Heart right ventricle (tissue), 16 donors: ENCODE measurements around the gene RFX1. TPM values are rescaled to one million over a fixed set of nuclear protein-coding genes. Genes with fewer than 3 reads are reported as not detected.
"Not testable (repeated sequence)": the region's sequence is repeated elsewhere in the genome, so short reads cannot be mapped to it uniquely, and the experiment has no call there.

Experiments used
- ATAC-seq, 8 donors: fragments of 200-7000 bp; cut with Tn5 transposase; one replicate each; pipeline ENCODE4 v1.9.1; 2020; ENCODE audit warnings: mild to moderate bottlenecking in 8 of 8, moderate library complexity in 8 of 8, moderate number of reproducible peaks in 1 of 8
- DNase-seq, 2 donors: peaks; one replicate each; pipeline ENCODE4 v3.0.0-alpha.2; 2020
- H3K27ac ChIP-seq, 10 donors: fragments of 200-600 bp; sonication (generic) in 2 of 10; one replicate each; pipeline versions ENCODE4 v1.5.0 to v1.8.0; 2020 to 2022; ENCODE audit warnings: mild to moderate bottlenecking in 3 of 10
- H3K27me3 ChIP-seq, 7 donors: fragments of 200-600 bp; one replicate each; pipeline ENCODE4 v1.8.0; 2021 to 2022; ENCODE audit warnings: mild to moderate bottlenecking in 2 of 7
- H3K36me3 ChIP-seq, 9 donors: fragments of 200-600 bp; sonication (generic) in 1 of 9; one replicate each; pipeline versions ENCODE4 v1.5.0 to v1.8.0; 2020 to 2022; ENCODE audit warnings: mild to moderate bottlenecking in 2 of 9
- H3K4me1 ChIP-seq, 9 donors: fragments of 200-600 bp; sonication (generic) in 1 of 9; one replicate each; pipeline versions ENCODE4 v1.5.0 to v1.8.0; 2020 to 2022; ENCODE audit warnings: mild to moderate bottlenecking in 4 of 9
- H3K4me3 ChIP-seq, 10 donors: fragments of 200-600 bp; sonication (generic) in 2 of 10; one replicate each; pipeline versions ENCODE4 v1.5.0 to v1.8.0; 2020 to 2022; ENCODE audit warnings: mild to moderate bottlenecking in 7 of 10, moderate library complexity in 2 of 10
- H3K9me3 ChIP-seq, 11 donors: fragments of 200-600 bp in 10 of 11; sonication (generic) in 2 of 11; one replicate each; pipeline versions ENCODE4 v1.5.0 to v1.8.0; 2013 to 2022; ENCODE audit warnings: mild to moderate bottlenecking in 2 of 11, control low read depth in 1 of 11, moderate library complexity in 1 of 11
- CTCF ChIP-seq, 9 donors: fragments of 200-600 bp; sonication (generic) in 2 of 9; IDR thresholded peaks; one replicate each; pipeline versions ENCODE4 v1.5.0 to v1.8.0; 2021 to 2022; ENCODE audit warnings: antibody characterized with exemption in 9 of 9, mild to moderate bottlenecking in 5 of 9, moderate library complexity in 1 of 9
- WGBS, 2 donors: extraction: QIAGEN DNeasy Blood & Tissue Kit; methylation state at CpG; one replicate each; pipeline ENCODE4 v1.1.7; 2013; ENCODE audit warnings: inconsistent platforms in 1 of 2; 5-methylcytosine and 5-hydroxymethylcytosine counted together
- intact Hi-C, 10 donors: fragments of 100-400 bp; cut with DNase I; formaldehyde crosslinking; loops; one replicate each; pipeline versions ENCODE4 v1.11.1 to v1.14.2; 2022
- polyA plus RNA-seq, 2 donors: library from polyadenylated mRNA; stranded (reverse); fragments of 200-250 nt; gene quantifications; one replicate each; pipeline ENCODE4 v1.2.3, GENCODE V29; 2013
- total RNA-seq, 10 donors: library from RNA; stranded (reverse); fragmentation: NEBNext Ultra II Directional in 3 of 10; extraction: Animal tissue kit (Norgen Biotek cat#: 25700) in 3 of 10; gene quantifications; one replicate each; pipeline versions ENCODE4 v1.2.1 to v1.2.4, GENCODE V29; 2021 to 2023
- donor health status: Arrhythmogenic right ventricular cardiomyopathy.
- donor health status: ischemic (EF 13 %, LVEDD 7.1; RV severe dilation, severe dysfunction).
- donor health status: healthy with polysubstance abuse.
- donor health status: DM: no; HTN: yes; CAD: no.
- donor health status: DM: no; HTN: no; CAD: no.
- donor health status: ischemic (EF 25% LVEDD 6.9; RV normal size, moderate dysfunction).
- donor health status: ischemic (EF 25% LVEDD 5.7; RV mildly dilated, moderate dysfunction).
- donor health status: healthy.
- donor health status: DM: yes; HTN: yes; CAD: no.
- donor health status: Ischemic cardiomyopathy.
- donor health status: ischemic (EF 35%, LVEDD 5.7; RV mildly dilated, moderate dysfunction).
- donor health status: nonischemic (EF 11% LVEDD 7.7; RV severe dilation, severe dysfunction).
- donor health status: DM: yes; HTN: yes; CAD: no.
- donor health status: PGD.
- donor health status: ischemic (EF 29% LVEDD 5.4; RV normal size, mild dysfunction).
- donor health status: nonischemic (EF 23%, LVEDD 6.1; RV moderate dilation, normal function).

Gene RFX1
- total and polyA plus RNA-seq, 12 donors, result 2.7 to 15.8 (median 11.8) TPM

- Histone ChIP-seq H3K27me3 (peaks cover 0 to 5% (median 0%) of the 10 kb centered on the region in 7 donors), H3K9me3 (no peaks in the 10 kb centered on the region), H3K36me3 (peaks cover 0 to 7% (median 0%) of the 10 kb centered on the region in 9 donors), H3K4me1 (peaks cover 0 to 33% (median 18%) of the 10 kb centered on the region in 9 donors), H3K27ac (peak within 1 kb of the TSS; percentile 79 to 96 (median 92)), H3K4me3 (peak within 1 kb of the TSS; percentile 61 to 80 (median 74))
- ATAC-seq, result peak; percentile 80 to 90 (median 86)
- intact Hi-C loops, result loop anchor here in 3 of 10 donors (5.0 to 10.0 kb wide), 3 partner anchors 77 to 150 kb away; partner anchors contain the start of gene DCAF15 (in 1 of the 3)
- peak; percentile 55 to 78 (median 64) for TF ChIP-seq CTCF (IDR thresholded peaks at IDR 0.05)
- peak; percentile 72 to 75 for DNase-seq
- 0 to 1% methylated on average over 55 to 63 of the region's 63 CpGs for WGBS, 2 donors
These were observed 25.8 kb upstream of the RFX1 start, which contains the start of gene IL27RA for GRCh38 chr19:14031719-14032480. Gene IL27RA (plus strand): TSS chr19:14031762. CDS start chr19:14031873, 111 bp downstream.

- no peak for TF ChIP-seq CTCF (IDR thresholded peaks at IDR 0.05)
- peak overlapping the region; percentile 61 to 80 (median 74) for H3K4me3 ChIP-seq
- WGBS, 2 donors, result 21 to 38% methylated on average over 14 to 20 of the region's 20 CpGs
- ATAC-seq, result peak in 2 of 8 donors; percentile 1 to 16
- peaks cover 0 to 5% (median 0%) of the 10 kb centered on the region in 7 donors for H3K27me3 ChIP-seq
- intact Hi-C loops, result loop anchor here in 3 of 10 donors (5.0 to 10.0 kb wide), 3 partner anchors 76 to 149 kb away; partner anchors contain the start of gene DCAF15 (in 1 of the 3)
- H3K9me3 ChIP-seq, result no peaks in the 10 kb centered on the region
- H3K4me1 ChIP-seq, result peaks cover 0 to 28% (median 18%) of the 10 kb centered on the region in 9 donors
- H3K27ac ChIP-seq, result peak overlapping the region; percentile 79 to 96 (median 92)
- no peak for DNase-seq
- no peaks in the 10 kb centered on the region for H3K36me3 ChIP-seq
These were observed 25.0 kb upstream of the RFX1 start for GRCh38 chr19:14030997-14031718.

- Histone ChIP-seq H3K36me3 (no peaks in the 10 kb centered on the region), H3K4me1 (peaks cover 0 to 35% (median 13%) of the 10 kb centered on the region in 9 donors), H3K4me3 (no peak overlapping the region), H3K27ac (no peak overlapping the region), H3K27me3 (peaks cover 0 to 5% (median 0%) of the 10 kb centered on the region in 7 donors), H3K9me3 (no peaks in the 10 kb centered on the region)
- ATAC-seq (no peak), DNase-seq (no peak)
- intact Hi-C loops, result no loop called here
- TF ChIP-seq CTCF (IDR thresholded peaks at IDR 0.05), result no peak
- WGBS, 2 donors, result 62 to 67% methylated on average over 4 of the region's 4 CpGs
These were observed 22.8 kb upstream of the RFX1 start for GRCh38 chr19:14028901-14029300.

DNA sequence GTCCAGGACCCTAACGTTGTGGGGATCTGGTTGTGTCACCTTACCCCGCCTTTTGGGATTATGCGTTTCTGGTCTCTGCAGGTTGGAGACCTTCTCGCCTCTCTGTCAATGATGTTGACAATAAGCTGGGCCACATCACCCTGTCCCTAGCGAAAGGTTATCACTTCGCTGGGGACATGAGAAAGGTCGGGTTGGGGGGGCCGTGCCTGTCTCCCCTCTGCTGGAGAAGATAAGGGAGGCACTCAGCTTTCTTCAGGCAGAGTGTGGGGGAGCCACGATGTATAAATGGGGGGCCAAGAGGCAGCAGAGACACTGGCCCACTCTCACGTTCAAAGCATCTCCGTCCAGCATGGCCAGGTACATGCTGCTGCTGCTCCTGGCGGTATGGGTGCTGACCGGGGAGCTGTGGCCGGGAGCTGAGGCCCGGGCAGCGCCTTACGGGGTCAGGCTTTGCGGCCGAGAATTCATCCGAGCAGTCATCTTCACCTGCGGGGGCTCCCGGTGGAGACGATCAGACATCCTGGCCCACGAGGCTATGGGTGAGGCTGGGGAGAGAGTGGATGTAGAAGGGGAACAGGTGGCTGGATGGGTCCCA lies 21.8 kb upstream of the RFX1 start, which contains the start of gene RLN3:
Gene RLN3 (plus strand): TSS at position 293 of the 595 bp plus-strand sequence. CDS start 57 bp downstream, at position 350.
- Histone ChIP-seq H3K4me1 (peaks cover 0 to 39% (median 13%) of the 10 kb centered on the region in 9 donors), H3K4me3 (no peak within 1 kb of the TSS), H3K27me3 (peaks cover 0 to 5% (median 0%) of the 10 kb centered on the region in 7 donors), H3K27ac (no peak within 1 kb of the TSS), H3K36me3 (no peaks in the 10 kb centered on the region), H3K9me3 (no peaks in the 10 kb centered on the region)
- TF ChIP-seq CTCF (IDR thresholded peaks at IDR 0.05), result no peak
- intact Hi-C loops, result no loop called here
- 49 to 57% methylated on average over 24 of the region's 24 CpGs for WGBS, 2 donors
- DNase-seq (no peak), ATAC-seq (no peak)

DNA sequence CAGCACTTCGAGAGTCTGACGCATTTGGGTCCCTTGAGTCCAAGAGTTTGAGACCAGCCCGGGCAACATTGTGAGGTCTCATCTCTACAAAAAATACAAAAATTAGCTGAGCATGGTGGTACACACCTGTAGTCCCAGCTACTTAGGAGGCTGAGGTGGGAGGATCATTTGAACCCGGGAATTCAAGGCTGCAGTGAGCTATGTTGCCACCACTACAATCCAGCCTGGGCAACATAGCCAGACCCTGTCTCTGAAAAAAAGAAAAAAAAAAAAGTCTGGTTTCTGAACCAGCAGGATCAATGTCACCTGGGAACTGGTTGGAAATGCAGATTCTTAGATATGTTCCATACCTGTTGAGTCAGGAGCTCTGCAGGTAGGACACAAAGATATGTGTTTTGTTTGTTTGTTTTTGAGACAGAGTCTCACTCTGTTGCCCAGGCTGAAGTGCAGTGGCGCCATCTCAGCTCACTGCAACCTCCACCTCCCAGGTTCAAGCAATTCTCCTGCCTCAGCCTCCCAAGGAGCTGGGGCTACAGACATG lies 20.6 kb upstream of the RFX1 start:
- H3K27me3 ChIP-seq, H3K9me3 ChIP-seq, H3K27ac ChIP-seq, intact Hi-C loops, DNase-seq, ATAC-seq, H3K4me3 ChIP-seq, H3K36me3 ChIP-seq: not testable (repeated sequence)
- peaks cover 0 to 31% (median 8%) of the 10 kb centered on the region in 9 donors for H3K4me1 ChIP-seq
- WGBS, 2 donors, result 92% methylated on average over 5 of the region's 5 CpGs
